Right cardiac atrium (tissue), 5 donors: ENCODE data around the gene SLC26A8. TPM values are rescaled to one million over a fixed set of nuclear protein-coding genes. Genes with fewer than 3 reads are reported as not detected.
A peak's percentile ranks its signal among the peaks of the same experiment; 100 is the strongest.
"Not testable (repeated sequence)": the region's sequence is repeated elsewhere in the genome, so short reads cannot be mapped to it uniquely, and the experiment has no call there.

Source experiments
- ATAC-seq, 2 donors: fragments of 200-7000 bp; cut with Tn5 transposase; one replicate each; pipeline versions ENCODE4 v1.8.0 to v1.9.1; 2020; ENCODE audit warnings: moderate library complexity in 2 of 2, mild to moderate bottlenecking in 1 of 2
- DNase-seq, 3 donors: peaks; one replicate each; pipeline ENCODE4 v3.0.0-alpha.2; 2020
- H3K27ac ChIP-seq: one replicate; pipeline ENCODE4 v1.5.1; 2013; ENCODE audit warnings: mild to moderate bottlenecking, low read length, control low read depth, moderate library complexity
- H3K27me3 ChIP-seq: one replicate; pipeline ENCODE4 v1.6.1; 2013; ENCODE audit not compliant: control insufficient read depth, insufficient read depth
- H3K4me1 ChIP-seq: one replicate; pipeline ENCODE4 v1.6.1; 2013; ENCODE audit warnings: low read length; ENCODE audit not compliant: control insufficient read depth, insufficient read depth
- H3K4me3 ChIP-seq: one replicate; pipeline ENCODE4 v1.5.1; 2013; ENCODE audit warnings: low read length, control low read depth
- H3K9me3 ChIP-seq: one replicate; pipeline ENCODE4 v1.6.1; 2013; ENCODE audit warnings: low read length; ENCODE audit not compliant: control insufficient read depth
- WGBS: extraction: QIAGEN DNeasy Blood & Tissue Kit; methylation state at CpG from one replicate; pipeline ENCODE4 v1.1.7; 2013; 5-methylcytosine and 5-hydroxymethylcytosine counted together
- intact Hi-C, 4 donors: fragments of 100-400 bp; cut with DNase I; formaldehyde crosslinking; loops; one replicate each; pipeline versions ENCODE4 v1.11.0 to v1.14.0; 2022 to 2023
- polyA plus RNA-seq: library from polyadenylated mRNA; stranded (reverse); fragments of 200-250 nt; gene quantifications from one replicate; pipeline ENCODE4 v1.2.3, GENCODE V29; 2013
- total RNA-seq, 4 donors: library from RNA; stranded (reverse); fragmentation: NEBNext Ultra II Directional; extraction: Animal tissue kit (Norgen Biotek cat#: 25700); gene quantifications; one replicate each; pipeline ENCODE4 v1.2.1, GENCODE V29; 2021
- donor health status: healthy with polysubstance abuse.
- donor health status: DM: no; HTN: yes; CAD: no.
- donor health status: DM: no; HTN: no; CAD: no.
- donor health status: DM: no; HTN: yes; CAD: no; lungs with severe emphysema.
- donor health status: DM: yes; HTN: yes; CAD: no.

Gene SLC26A8
- total and polyA plus RNA-seq, 5 donors, result 0.29 TPM; not detected in 4

GRCh38 chr6:36050947-36051710, 26.7 kb upstream of the SLC26A8 start:
- H3K27ac ChIP-seq, result no peak overlapping the region
- intact Hi-C loops, result no loop called here
- peaks cover 12% of the 10 kb centered on the region for H3K4me1 ChIP-seq
- H3K9me3 ChIP-seq, result no peaks in the 10 kb centered on the region
- no peaks in the 10 kb centered on the region for H3K27me3 ChIP-seq
- H3K4me3 ChIP-seq, result no peak overlapping the region
- no peak for DNase-seq
- WGBS, result 80% methylated on average over 16 of the region's 16 CpGs
- no peak for ATAC-seq

- intact Hi-C loops, result no loop called here
- no peaks in the 10 kb centered on the region for H3K27me3 ChIP-seq
- no peak for DNase-seq
- WGBS, result 71% methylated on average over 1 of the region's 1 CpG
- H3K4me1 ChIP-seq, result peaks cover 12% of the 10 kb centered on the region
- no peaks in the 10 kb centered on the region for H3K9me3 ChIP-seq
- no peak overlapping the region for H3K27ac ChIP-seq
- H3K4me3 ChIP-seq, result no peak overlapping the region
- ATAC-seq, result no peak
These were observed 25.9 kb upstream of the SLC26A8 start for GRCh38 chr6:36050305-36050704.

- Histone ChIP-seq H3K4me1 (peaks cover 12% of the 10 kb centered on the region), H3K27ac (no peak overlapping the region), H3K9me3 (no peaks in the 10 kb centered on the region), H3K4me3 (no peak overlapping the region), H3K27me3 (no peaks in the 10 kb centered on the region)
- WGBS, result 90% methylated on average over 2 of the region's 2 CpGs
- intact Hi-C loops, result no loop called here
- DNase-seq, result no peak
- ATAC-seq, result no peak
These were observed 25.1 kb upstream of the SLC26A8 start for GRCh38 chr6:36049582-36049981.

GRCh38 chr6:36042618-36043260, 18.3 kb upstream of the SLC26A8 start:
- H3K4me1 ChIP-seq, result peaks cover 7% of the 10 kb centered on the region
- DNase-seq, result no peak
- no peak overlapping the region for H3K4me3 ChIP-seq
- intact Hi-C loops, result no loop called here
- no peak overlapping the region for H3K27ac ChIP-seq
- no peak for ATAC-seq
- H3K27me3 ChIP-seq, result no peaks in the 10 kb centered on the region
- 95% methylated on average over 12 of the region's 12 CpGs for WGBS
- H3K9me3 ChIP-seq, result no peaks in the 10 kb centered on the region

- ATAC-seq, result no peak
- no peaks in the 10 kb centered on the region for H3K9me3 ChIP-seq
- no peak for DNase-seq
- intact Hi-C loops, result no loop called here
- peaks cover 7% of the 10 kb centered on the region for H3K4me1 ChIP-seq
- H3K4me3 ChIP-seq, result no peak overlapping the region
- no peaks in the 10 kb centered on the region for H3K27me3 ChIP-seq
- no peak overlapping the region for H3K27ac ChIP-seq
These were observed 16.5 kb upstream of the SLC26A8 start for GRCh38 chr6:36040958-36041357.

GRCh38 chr6:36039112-36039511, 14.7 kb upstream of the SLC26A8 start:
- H3K9me3 ChIP-seq, result no peaks in the 10 kb centered on the region
- DNase-seq (no peak), ATAC-seq (no peak)
- peaks cover 5% of the 10 kb centered on the region for H3K4me1 ChIP-seq
- H3K4me3 ChIP-seq, result no peak overlapping the region
- intact Hi-C loops, result loop anchor here in 1 of 4 donors (10.0 kb wide), 1 partner anchor 156 kb away; the partner anchor contains the start of gene BRPF3
- no peaks in the 10 kb centered on the region for H3K27me3 ChIP-seq
- no peak overlapping the region for H3K27ac ChIP-seq

GRCh38 chr6:36038120-36038876, 13.9 kb upstream of the SLC26A8 start:
- 40% methylated on average over 4 of the region's 4 CpGs for whole genome bisulfite sequencing
- no peaks in the 10 kb centered on the region for H3K27me3 ChIP-seq
- intact Hi-C loops, result loop anchor here in 1 of 4 donors (10.0 kb wide), 1 partner anchor 157 kb away; the partner anchor contains the start of gene BRPF3
- no peak overlapping the region for H3K4me3 ChIP-seq
- DNase-seq (no peak), ATAC-seq (peak; percentile 87 to 93)
- H3K4me1 ChIP-seq, result peaks cover 5% of the 10 kb centered on the region
- H3K9me3 ChIP-seq, result no peaks in the 10 kb centered on the region
- no peak overlapping the region for H3K27ac ChIP-seq

GRCh38 chr6:36035225-36035624, 10.8 kb upstream of the SLC26A8 start:
- no peak for DNase-seq
- no peak for ATAC-seq
- H3K4me1 ChIP-seq, result peaks cover 6% of the 10 kb centered on the region
- no peaks in the 10 kb centered on the region for H3K27me3 ChIP-seq
- H3K27ac ChIP-seq, result no peak overlapping the region
- WGBS, result 67% methylated on average over 4 of the region's 4 CpGs
- no peaks in the 10 kb centered on the region for H3K9me3 ChIP-seq
- intact Hi-C loops, result loop anchor here in 1 of 4 donors (10.0 kb wide), 1 partner anchor 160 kb away; the partner anchor contains the start of gene BRPF3
- H3K4me3 ChIP-seq, result no peak overlapping the region

- no peak overlapping the region for H3K4me3 ChIP-seq
- H3K27ac ChIP-seq, result no peak overlapping the region
These were observed 10.0 kb upstream of the SLC26A8 start for GRCh38 chr6:36034441-36034840.

GRCh38 chr6:36033935-36034334, 9.5 kb upstream of the SLC26A8 start:
- WGBS, result 63% methylated on average over 3 of the region's 3 CpGs
- Histone ChIP-seq H3K27ac (no peak overlapping the region), H3K27me3 (no peaks in the 10 kb centered on the region), H3K4me1 (peaks cover 6% of the 10 kb centered on the region), H3K9me3 (no peaks in the 10 kb centered on the region), H3K4me3 (no peak overlapping the region)
- intact Hi-C loops, result loop anchor here in 1 of 4 donors (10.0 kb wide), 1 partner anchor 161 kb away; the partner anchor contains the start of gene BRPF3
- DNase-seq, result no peak
- ATAC-seq, result no peak

More at GRCh38 chr6:36034441-36034840, 10.0 kb upstream of the SLC26A8 start:
- intact Hi-C loops, result loop anchor here in 1 of 4 donors (10.0 kb wide), 1 partner anchor 160 kb away; the partner anchor contains the start of gene BRPF3
- ATAC-seq (no peak), DNase-seq (no peak)
- Histone ChIP-seq H3K27me3 (no peaks in the 10 kb centered on the region), H3K4me1 (peaks cover 6% of the 10 kb centered on the region), H3K9me3 (no peaks in the 10 kb centered on the region)
- 58% methylated on average over 3 of the region's 3 CpGs for WGBS

GRCh38 chr6:36033144-36033543, 8.7 kb upstream of the SLC26A8 start:
- H3K4me3 ChIP-seq, H3K4me1 ChIP-seq, DNase-seq, H3K9me3 ChIP-seq, H3K27me3 ChIP-seq, H3K27ac ChIP-seq, ATAC-seq: not testable (repeated sequence)
- 91% methylated on average over 10 of the region's 10 CpGs for WGBS
- intact Hi-C loops, result loop anchor here in 1 of 4 donors (10.0 kb wide), 1 partner anchor 162 kb away; the partner anchor contains the start of gene BRPF3
